Measurements from ENCODE around the gene HTRA3.

HTRA3 gene

DNA sequence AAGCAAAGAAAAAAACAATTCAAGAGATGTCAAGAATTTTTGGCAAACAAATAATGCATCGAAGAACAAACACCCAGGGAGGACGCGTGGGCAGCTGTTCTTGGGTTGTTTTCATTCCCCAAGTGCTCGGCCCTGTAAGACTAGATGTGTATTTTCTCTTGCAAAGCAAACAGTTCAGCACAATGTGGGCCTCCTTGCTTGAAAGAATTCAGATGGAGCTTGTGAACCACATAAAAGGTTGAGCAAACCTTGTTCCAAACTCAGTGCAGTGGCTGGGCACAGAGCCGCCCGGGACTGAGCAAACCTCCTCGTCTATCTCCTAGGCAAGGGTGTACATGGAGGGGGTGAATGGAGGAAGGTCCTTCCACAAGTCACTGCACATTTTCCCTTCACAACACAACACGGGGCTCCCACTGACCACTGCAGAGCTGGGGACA, 82.4 kb downstream of the HTRA3 start:
- no peak for DNase-seq (ENCODE audit: extremely low read depth, low read depth)
- no peak overlapping the region for H3K4me3 ChIP-seq (replicated peaks; ENCODE audit: low read depth, low read length)
- TF ChIP-seq CTCF (IDR thresholded peaks at IDR 0.05; ENCODE audit: low read depth, low read length, missing control alignments) = no peak

- H3K4me3 ChIP-seq (replicated peaks; ENCODE audit: low read depth, low read length) = no peak overlapping the region
- TF ChIP-seq CTCF (IDR thresholded peaks at IDR 0.05; ENCODE audit: low read depth, low read length, missing control alignments) = no peak
- DNase-seq (ENCODE audit: extremely low read depth, low read depth) = no peak
Measured at GRCh38 chr4:8352368-8353157, 83.0 kb downstream of the HTRA3 start.

DNA sequence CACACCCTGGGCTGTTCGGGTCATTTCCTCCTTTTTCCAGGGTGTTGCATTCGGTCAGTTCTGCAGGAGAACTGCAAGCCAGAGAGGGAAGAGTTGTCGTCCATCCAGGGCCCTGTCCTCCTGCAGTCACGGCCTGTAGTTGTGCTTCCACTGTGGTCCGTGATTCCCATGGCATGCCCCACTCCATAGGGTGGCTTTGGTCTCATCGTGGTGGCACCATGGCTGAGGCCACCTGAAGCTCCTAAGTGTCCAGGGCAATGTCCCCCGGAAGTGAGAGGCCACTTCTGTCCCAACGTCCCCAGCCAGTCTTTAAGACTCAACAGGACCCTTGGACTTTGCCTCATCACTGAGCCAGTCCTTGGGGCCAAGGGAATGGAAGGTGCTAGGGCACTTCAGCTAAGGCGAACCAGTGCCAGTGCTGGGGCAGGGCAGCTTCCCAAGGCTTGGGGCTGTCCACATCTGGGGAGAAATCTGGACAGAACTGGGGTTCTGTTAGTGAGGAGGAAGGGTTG, 83.7 kb downstream of the HTRA3 start:
- no peak for TF ChIP-seq CTCF (IDR thresholded peaks at IDR 0.05; ENCODE audit: low read depth, low read length, missing control alignments)
- no peak overlapping the region for H3K4me3 ChIP-seq (replicated peaks; ENCODE audit: low read depth, low read length)
- DNase-seq (ENCODE audit: extremely low read depth, low read depth) = no peak

- TF ChIP-seq CTCF (IDR thresholded peaks at IDR 0.05; ENCODE audit: low read depth, low read length, missing control alignments) = no peak
- H3K4me3 ChIP-seq (replicated peaks; ENCODE audit: low read depth, low read length) = no peak overlapping the region
- DNase-seq (ENCODE audit: extremely low read depth, low read depth) = no peak
Measured at GRCh38 chr4:8353912-8354453, 84.4 kb downstream of the HTRA3 start.

- H3K4me3 ChIP-seq (replicated peaks; ENCODE audit: low read depth, low read length) = no peak overlapping the region
- no peak for DNase-seq (ENCODE audit: extremely low read depth, low read depth)
- TF ChIP-seq CTCF (IDR thresholded peaks at IDR 0.05; ENCODE audit: low read depth, low read length, missing control alignments) = no peak
Measured at GRCh38 chr4:8355306-8355705, 85.8 kb downstream of the HTRA3 start.

GRCh38 chr4:8355864-8356565, 86.5 kb downstream of the HTRA3 start:
- no peak for DNase-seq (ENCODE audit: extremely low read depth, low read depth)
- TF ChIP-seq CTCF (IDR thresholded peaks at IDR 0.05; ENCODE audit: low read depth, low read length, missing control alignments) = no peak
- H3K4me3 ChIP-seq (replicated peaks; ENCODE audit: low read depth, low read length) = no peak overlapping the region

All from HFF-Myc (cell line).